ENCODE data around the gene EVL. TPM values are rescaled to one million over a fixed set of nuclear protein-coding genes. Genes with fewer than 3 reads are reported as not detected.

Gene EVL
- total and polyA plus RNA-seq, 12 donors: 26.0 to 79.4 (median 47.6) TPM

DNA sequence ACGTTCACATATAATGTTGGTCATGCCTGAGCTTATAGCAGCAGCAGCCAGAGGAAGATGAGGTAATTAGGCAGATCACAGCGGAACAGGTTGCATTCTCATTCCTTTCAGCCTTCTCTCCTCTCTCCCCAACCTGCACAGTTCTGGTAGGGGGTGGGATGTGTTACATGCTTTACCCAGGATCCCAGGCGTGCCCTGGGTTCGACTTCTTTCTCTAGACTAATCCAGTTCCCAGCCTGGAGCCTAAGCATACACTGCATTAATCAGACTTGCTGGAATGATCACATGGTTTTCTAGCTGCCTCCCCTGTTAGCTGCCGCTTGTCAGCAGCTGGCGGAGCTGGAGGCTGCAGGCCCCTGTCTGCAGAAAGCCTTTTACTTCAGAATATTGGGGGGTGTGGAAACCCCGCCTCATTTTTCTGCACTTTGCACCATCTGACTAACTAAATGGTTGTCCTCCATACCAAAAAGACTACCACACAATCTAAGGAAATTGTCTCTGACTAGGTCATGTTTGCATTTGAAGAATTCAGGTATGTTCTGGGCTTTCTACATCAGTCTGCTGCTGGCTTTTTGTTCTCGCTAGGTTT, 46.0 kb upstream of the EVL start:
- peak in 6 of 8 donors; percentile 50 to 75 (median 74) for ATAC-seq
- TF ChIP-seq, protein P1, sequence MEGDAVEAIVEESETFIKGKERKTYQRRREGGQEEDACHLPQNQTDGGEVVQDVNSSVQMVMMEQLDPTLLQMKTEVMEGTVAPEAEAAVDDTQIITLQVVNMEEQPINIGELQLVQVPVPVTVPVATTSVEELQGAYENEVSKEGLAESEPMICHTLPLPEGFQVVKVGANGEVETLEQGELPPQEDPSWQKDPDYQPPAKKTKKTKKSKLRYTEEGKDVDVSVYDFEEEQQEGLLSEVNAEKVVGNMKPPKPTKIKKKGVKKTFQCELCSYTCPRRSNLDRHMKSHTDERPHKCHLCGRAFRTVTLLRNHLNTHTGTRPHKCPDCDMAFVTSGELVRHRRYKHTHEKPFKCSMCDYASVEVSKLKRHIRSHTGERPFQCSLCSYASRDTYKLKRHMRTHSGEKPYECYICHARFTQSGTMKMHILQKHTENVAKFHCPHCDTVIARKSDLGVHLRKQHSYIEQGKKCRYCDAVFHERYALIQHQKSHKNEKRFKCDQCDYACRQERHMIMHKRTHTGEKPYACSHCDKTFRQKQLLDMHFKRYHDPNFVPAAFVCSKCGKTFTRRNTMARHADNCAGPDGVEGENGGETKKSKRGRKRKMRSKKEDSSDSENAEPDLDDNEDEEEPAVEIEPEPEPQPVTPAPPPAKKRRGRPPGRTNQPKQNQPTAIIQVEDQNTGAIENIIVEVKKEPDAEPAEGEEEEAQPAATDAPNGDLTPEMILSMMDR (IDR thresholded peaks at IDR 0.05): no peak
- no peaks in the 10 kb centered on the region for H3K36me3 ChIP-seq
- H3K9me3 ChIP-seq: no peaks in the 10 kb centered on the region
- H3K27me3 ChIP-seq: no peaks in the 10 kb centered on the region
- H3K27ac ChIP-seq: peak overlapping the region in 3 of 10 donors; percentile 12 to 50 (median 41)
- peaks cover 0 to 70% (median 27%) of the 10 kb centered on the region in 9 donors for H3K4me1 ChIP-seq
- 55 to 62% methylated on average over 8 of the region's 8 CpGs for WGBS, 2 donors
- no peak for DNase-seq
- H3K4me3 ChIP-seq: peak overlapping the region in 1 of 10 donors; percentile 6
- intact Hi-C loops (cut with DNase I): no loop called here

DNA sequence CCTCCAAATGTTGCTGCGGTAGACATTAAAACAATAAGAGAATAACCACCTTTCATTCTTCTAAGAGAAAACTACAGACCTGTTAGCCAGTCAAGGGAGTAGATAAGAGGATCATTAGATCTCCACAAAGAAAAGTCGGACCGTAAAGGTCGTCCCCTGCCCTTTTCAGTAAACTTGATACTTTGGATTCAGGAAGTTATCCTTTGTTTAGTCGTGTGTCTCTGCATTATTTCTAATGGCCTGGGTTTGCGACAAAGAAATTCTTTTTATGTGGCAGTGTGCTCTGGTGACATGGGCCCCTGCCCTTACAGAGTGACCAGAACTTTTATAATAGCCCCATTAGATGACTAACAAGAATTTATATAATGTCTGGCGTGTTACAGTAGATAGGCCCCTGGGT, 44.6 kb upstream of the EVL start:
- peak overlapping the region in 1 of 10 donors; percentile 41 for H3K27ac ChIP-seq
- H3K4me1 ChIP-seq: peaks cover 0 to 71% (median 34%) of the 10 kb centered on the region in 9 donors
- no peak for DNase-seq
- ATAC-seq: no peak
- no peak overlapping the region for H3K4me3 ChIP-seq
- H3K36me3 ChIP-seq: no peaks in the 10 kb centered on the region
- no peaks in the 10 kb centered on the region for H3K9me3 ChIP-seq
- TF ChIP-seq, protein P1 (IDR thresholded peaks at IDR 0.05): no peak
- intact Hi-C loops (cut with DNase I): no loop called here
- no peaks in the 10 kb centered on the region for H3K27me3 ChIP-seq
- 65 to 76% methylated on average over 7 of the region's 7 CpGs for WGBS, 2 donors

DNA sequence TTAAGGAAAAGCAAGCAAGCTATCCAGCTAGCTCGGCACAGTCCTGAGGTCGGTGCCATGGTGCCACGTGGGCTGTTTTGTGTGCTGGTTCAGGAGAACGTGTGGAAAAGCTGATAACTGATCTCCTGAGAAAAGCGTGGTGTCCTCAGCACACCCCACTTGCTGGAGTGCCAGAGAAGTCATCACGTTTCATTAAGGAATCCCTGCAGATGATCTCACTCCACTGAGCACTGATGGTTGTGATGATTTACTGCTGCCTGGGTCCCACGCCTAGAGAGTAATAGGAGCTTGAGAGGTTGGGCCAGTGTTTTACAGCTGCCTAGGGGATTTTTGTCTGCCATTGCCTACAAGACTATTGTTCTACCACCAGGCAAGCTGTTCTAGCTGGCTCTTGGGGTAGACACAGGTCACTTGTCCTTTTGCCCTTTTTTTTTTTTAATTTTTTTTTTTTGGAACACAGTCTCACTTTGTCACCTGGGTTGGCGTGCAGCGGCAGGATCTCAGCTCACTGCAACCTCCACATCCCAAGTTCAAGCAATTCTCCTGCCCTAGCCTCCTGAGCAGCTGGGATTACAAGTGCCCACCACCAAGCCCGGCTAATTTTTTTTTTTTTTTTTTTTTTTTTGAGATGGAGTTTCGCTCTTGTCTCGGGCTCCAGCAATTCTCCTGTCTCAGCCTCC, 42.3 kb upstream of the EVL start:
- TF ChIP-seq, protein P1 (IDR thresholded peaks at IDR 0.05): no peak
- H3K27me3 ChIP-seq: no peaks in the 10 kb centered on the region
- H3K4me3 ChIP-seq: no peak overlapping the region
- no peak for DNase-seq
- intact Hi-C loops (cut with DNase I): no loop called here
- peaks cover 0 to 74% (median 34%) of the 10 kb centered on the region in 9 donors for H3K4me1 ChIP-seq
- WGBS, 2 donors: 58 to 66% methylated on average over 12 of the region's 12 CpGs
- no peaks in the 10 kb centered on the region for H3K36me3 ChIP-seq
- no peaks in the 10 kb centered on the region for H3K9me3 ChIP-seq
- H3K27ac ChIP-seq: peak overlapping the region in 1 of 10 donors; percentile 32
- ATAC-seq: peak in 6 of 8 donors; percentile 33 to 72 (median 48)

DNA sequence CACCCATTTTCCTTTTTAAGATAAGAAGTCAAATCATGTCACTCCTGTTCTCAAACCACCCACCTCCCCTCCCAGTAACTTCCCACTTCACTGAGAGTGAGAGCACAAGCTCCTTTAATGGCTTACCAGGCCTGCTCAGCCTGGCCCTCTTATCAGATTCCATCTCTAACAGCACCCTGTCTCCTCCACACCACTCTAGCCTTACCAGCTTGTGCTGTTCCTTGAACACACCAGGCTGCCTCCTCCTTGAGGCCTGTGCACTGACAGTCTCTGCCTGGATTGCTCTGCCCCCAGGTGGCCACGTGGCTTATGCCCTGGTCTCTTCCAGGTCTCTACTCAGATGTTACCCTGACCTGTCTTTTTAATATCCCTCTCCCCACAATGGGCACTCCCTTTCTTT, 40.1 kb upstream of the EVL start:
- Histone ChIP-seq H3K4me1 (peaks cover 0 to 53% (median 21%) of the 10 kb centered on the region in 9 donors), H3K36me3 (no peaks in the 10 kb centered on the region), H3K27ac (peak overlapping the region in 1 of 10 donors; percentile 20), H3K27me3 (no peaks in the 10 kb centered on the region), H3K9me3 (no peaks in the 10 kb centered on the region), H3K4me3 (no peak overlapping the region)
- WGBS, 2 donors: 52 to 54% methylated on average over 1 of the region's 1 CpG
- intact Hi-C loops (cut with DNase I): no loop called here
- DNase-seq: no peak
- TF ChIP-seq, protein P1 (IDR thresholded peaks at IDR 0.05): peak in 4 of 9 donors; percentile 9 to 35 (median 22)
- ATAC-seq: peak in 5 of 8 donors; percentile 11 to 52 (median 43)

All from heart right ventricle (tissue), 16 donors.